Measurements from ENCODE around the gene PCDH12.
A peak's percentile ranks its signal among the peaks of the same experiment; 100 is the strongest.

DNA sequence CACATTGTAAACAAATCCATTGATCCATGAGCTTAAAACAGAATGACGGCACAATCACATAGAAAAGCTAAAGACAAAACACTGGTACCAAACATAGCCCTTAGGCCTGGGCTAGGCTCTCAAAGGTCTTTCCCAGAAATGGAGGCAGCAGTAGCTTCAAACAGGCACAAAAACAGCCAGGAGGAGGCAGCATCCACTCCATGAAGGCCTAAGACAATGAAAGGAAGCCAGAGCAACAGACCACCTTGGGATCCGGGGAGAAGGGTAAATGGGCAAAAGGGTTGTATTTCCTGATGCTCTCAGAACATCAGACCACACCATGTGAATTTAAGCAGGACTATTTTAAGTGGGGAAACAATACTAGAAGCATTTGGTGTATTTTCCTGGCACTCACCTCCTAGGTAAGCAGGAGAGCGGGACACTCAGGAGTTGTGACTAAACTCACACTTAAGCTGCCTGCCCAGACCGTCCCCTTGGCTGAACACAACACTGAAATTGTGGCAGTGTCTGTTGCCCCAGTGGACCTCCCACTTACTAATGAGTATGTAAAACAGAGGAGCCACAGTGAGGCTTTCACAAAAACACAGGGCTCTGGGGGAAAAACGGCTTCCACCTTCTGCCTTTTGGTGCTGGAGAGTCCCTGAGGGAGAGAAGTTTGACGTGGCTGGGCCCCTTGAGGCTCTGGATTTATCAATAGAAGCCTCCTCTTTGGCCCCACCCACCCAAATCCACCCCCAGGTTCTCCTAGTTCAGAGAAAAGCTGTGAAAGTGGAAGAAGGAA, 42.9 kb upstream of the PCDH12 start:
- TF ChIP-seq CTCF (IDR thresholded peaks at IDR 0.05) (peak in 1 of 3 experiments; percentile 10), POLR2A (IDR thresholded peaks at IDR 0.05) (no peak)

All from vagina (tissue), 2 donors.